Measurements from ENCODE around the gene RETREG1.

Gene RETREG1

GRCh38 chr5:16500024-16500423 is 116.8 kb downstream of the RETREG1 start:
- DNase-seq (ENCODE audit: low spot score), result no peak

GRCh38 chr5:16497546-16497945 is 119.3 kb downstream of the RETREG1 start:
- TF ChIP-seq CTCF (IDR thresholded peaks at IDR 0.05; ENCODE audit: extremely low read depth, missing control alignments), result no peak
- DNase-seq (ENCODE audit: low spot score), result no peak

More at GRCh38 chr5:16500024-16500423, 116.8 kb downstream of the RETREG1 start:
- no peak for TF ChIP-seq CTCF (IDR thresholded peaks at IDR 0.05; ENCODE audit: extremely low read depth, missing control alignments)

- TF ChIP-seq CTCF (IDR thresholded peaks at IDR 0.05; ENCODE audit: extremely low read depth, missing control alignments), result no peak
Observed at GRCh38 chr5:16493261-16493660, 123.5 kb downstream of the RETREG1 start.

GRCh38 chr5:16492398-16493140 is 124.2 kb downstream of the RETREG1 start:
- DNase-seq (ENCODE audit: low spot score), result no peak
- TF ChIP-seq CTCF (IDR thresholded peaks at IDR 0.05; ENCODE audit: extremely low read depth, missing control alignments), result no peak

More at GRCh38 chr5:16493261-16493660, 123.5 kb downstream of the RETREG1 start:
- no peak for DNase-seq (ENCODE audit: low spot score)

GRCh38 chr5:16490911-16491310 is 125.9 kb downstream of the RETREG1 start:
- TF ChIP-seq CTCF (IDR thresholded peaks at IDR 0.05; ENCODE audit: extremely low read depth, missing control alignments), result no peak
- DNase-seq (ENCODE audit: low spot score), result no peak

GRCh38 chr5:16489322-16489791 is 127.4 kb downstream of the RETREG1 start:
- peak; percentile 20 for TF ChIP-seq CTCF (IDR thresholded peaks at IDR 0.05; ENCODE audit: extremely low read depth, missing control alignments)
- peak; percentile 21 for DNase-seq (ENCODE audit: low spot score)

- no peak for TF ChIP-seq CTCF (IDR thresholded peaks at IDR 0.05; ENCODE audit: extremely low read depth, missing control alignments)
- no peak for DNase-seq (ENCODE audit: low spot score)
Observed at GRCh38 chr5:16487456-16487855, 129.3 kb downstream of the RETREG1 start.
